GM18861 (cell line): ENCODE data around the gene PTCH2.
"Not testable (repeated sequence)": the region's sequence is repeated elsewhere in the genome, so short reads cannot be mapped to it uniquely, and the experiment has no call there.

ENCODE experiments used
- ATAC-seq: cut with Tn5 transposase; IDR thresholded peaks from one replicate; pipeline ENCODE4 v1.9.1; 2021; ENCODE audit not compliant: unreplicated experiment

PTCH2 gene

DNA sequence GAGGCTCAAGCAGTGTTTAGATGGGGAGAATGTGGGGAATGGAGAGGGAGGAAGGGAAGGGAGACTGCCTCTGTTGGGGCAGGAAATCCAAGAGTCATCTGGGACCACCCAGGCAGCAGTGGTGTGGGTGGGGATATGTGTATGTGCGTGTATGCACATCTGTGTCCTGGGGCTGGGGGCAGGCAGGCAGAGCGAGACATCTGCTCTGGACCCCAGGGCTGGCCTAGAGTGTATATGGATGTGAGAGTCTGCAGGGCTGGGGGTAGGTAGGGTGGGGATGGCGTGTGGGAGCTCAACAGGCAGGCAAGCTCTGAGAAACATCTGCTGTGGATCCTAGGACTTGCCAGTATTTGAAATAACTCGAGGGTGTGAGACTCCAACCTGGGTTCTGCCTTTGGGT, 3.5 kb downstream of the PTCH2 start:
- ATAC-seq: no peak

DNA sequence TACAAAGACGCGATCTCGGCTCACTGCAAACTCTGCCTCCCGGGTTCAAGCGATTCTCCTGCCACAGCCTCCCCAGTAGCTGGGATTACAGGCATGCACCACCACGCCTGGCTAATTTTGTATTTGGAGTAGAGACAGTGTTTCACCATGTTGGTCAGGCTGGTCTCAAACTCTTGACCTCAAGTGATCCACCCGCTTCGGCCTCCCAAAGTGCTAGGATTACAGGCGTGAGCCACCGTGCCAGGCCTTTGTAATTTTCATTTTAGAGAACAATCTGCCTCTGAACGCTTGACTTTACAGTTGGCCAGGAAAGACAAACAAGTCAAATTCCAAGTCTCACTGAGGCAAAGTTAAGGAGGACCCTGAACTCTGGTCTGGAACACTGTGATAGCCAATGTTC, 4.8 kb downstream of the PTCH2 start:
- ATAC-seq: not testable (repeated sequence)

DNA sequence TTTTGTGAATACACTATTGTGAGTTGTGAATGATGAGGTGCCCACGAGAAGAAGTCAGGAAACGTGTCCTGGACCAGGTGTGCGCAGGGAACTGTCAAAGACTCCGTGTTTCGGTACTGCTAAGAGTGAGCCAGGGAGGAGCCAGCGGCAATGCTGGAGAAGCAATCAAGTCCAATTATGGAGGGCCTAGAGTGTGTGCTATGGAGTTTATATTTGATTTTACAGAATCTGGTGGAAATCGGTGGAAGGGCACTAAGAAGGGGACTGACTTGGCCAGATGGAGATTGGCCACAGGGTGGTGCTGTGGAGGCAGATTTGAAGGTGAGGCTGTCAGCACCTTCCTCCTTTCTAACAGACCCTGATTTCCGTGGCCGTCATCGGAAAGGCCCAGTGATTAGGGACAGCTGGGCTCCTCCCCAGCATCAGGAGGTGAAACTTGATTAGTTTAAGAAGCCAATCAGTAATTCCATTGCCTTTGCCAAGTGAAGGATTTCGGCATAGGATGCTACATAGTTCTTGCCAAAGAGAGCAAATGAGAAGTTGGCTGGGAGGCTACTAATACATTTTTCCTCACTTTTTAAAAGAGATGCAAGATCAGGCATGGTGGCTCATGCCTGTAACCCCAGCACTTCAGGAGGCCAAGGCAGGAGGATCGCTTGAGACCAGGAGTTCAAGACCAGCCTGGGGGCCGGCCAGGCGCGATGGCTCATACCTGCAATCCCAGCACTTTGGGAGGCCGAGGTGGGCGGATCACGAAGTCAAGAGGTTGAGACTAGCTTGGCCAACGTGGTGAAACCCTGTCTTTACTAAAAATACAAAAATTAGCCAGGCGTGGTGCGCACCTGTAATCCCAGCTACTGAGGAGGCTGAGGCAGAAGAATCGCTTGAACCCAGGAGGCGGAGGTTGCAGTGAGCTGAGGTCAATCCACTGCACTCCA, 7.0 kb downstream of the PTCH2 start:
- ATAC-seq: peak; percentile 78

DNA sequence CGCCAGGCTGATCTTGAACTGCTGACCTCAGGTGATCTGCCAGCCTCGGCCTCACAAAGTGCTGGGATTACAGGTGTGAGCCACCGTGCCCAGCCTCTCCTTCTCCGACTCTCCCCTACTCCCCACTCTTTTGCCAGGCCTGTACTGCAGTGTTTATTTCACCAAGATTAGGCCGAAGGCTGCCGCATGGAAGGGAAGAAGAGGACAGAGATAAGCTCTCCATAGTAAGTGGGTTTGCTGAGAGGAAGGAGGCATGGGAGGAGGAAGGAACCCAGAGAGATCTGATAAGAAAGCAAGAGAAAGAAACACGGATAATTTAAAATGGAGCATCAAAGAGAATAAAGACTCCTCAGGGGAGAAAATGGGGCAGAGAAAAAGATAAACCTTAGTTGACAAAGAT, 8.7 kb downstream of the PTCH2 start:
- ATAC-seq: no peak

DNA sequence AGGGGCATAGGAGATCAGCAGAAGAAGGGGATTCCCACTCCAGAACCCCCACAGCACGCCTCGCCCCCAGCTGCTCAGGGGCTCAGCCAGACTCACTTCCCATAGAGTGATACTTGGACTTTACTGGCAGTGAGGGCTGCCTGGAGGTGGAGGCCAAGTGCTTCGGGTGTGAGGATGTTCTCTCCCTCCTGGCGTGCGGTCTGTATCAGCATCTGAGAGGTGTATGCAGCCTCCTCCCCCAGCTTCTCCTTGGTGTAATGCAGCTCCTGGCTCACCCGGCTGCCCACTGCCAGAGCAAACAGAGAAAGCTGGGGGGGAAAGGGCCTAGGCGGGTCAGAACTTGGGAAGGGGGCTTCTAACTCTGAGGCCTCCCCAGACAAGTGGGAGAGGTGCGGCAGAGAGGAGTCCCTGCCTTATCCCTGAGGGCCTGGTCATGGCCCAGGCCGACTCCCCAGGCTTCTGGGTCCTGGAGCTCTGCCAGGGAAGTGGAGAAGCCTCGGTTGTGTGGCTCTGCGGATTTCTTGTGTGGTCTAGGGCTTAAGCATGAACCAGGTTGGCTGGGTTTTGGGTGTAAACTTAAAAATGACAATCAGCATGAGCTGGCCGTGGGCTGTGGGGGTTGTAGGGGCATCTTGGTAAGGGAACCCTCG, 10.9 kb downstream of the PTCH2 start:
- ATAC-seq: no peak

DNA sequence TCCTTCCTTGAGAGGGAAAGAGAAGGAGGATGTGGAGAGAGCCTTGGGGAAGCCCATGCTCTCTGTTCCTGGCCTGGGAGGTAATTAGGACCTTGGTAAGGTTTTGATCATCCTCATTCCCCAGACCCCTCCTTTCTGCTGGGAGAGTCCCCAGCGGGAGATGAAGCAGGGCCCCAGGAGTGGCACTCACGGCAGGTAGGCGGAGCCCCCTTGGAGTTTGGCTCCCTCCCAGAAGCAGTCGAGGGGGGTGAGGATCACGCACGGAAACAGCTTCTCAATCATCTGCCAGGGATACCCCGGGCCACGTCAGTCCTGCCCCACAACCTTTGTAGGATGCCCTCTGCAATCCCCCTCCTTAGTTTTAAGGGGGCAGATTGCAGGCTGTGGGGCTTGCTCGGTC, 11.5 kb downstream of the PTCH2 start:
- no peak for ATAC-seq

DNA sequence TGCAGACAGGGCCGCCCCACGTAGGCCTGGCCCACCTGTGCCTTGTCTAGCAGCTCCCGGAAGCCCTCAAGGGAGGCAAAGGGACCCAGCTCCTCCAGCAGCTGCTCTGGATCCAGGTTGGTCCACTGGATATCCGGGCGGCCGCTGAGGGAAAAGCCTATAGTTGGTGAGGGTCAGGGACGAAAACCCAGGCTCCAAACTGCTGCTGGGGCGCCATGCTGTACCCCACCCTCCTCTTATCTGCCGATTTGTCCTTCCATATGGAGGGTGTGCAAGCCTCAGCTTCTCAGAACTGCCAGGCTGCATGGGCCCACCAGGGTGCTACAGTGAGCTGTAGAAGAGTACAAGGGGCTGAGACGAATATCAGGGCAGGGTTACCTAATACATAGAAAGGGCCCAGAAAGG, 12.2 kb downstream of the PTCH2 start:
- ATAC-seq: no peak

DNA sequence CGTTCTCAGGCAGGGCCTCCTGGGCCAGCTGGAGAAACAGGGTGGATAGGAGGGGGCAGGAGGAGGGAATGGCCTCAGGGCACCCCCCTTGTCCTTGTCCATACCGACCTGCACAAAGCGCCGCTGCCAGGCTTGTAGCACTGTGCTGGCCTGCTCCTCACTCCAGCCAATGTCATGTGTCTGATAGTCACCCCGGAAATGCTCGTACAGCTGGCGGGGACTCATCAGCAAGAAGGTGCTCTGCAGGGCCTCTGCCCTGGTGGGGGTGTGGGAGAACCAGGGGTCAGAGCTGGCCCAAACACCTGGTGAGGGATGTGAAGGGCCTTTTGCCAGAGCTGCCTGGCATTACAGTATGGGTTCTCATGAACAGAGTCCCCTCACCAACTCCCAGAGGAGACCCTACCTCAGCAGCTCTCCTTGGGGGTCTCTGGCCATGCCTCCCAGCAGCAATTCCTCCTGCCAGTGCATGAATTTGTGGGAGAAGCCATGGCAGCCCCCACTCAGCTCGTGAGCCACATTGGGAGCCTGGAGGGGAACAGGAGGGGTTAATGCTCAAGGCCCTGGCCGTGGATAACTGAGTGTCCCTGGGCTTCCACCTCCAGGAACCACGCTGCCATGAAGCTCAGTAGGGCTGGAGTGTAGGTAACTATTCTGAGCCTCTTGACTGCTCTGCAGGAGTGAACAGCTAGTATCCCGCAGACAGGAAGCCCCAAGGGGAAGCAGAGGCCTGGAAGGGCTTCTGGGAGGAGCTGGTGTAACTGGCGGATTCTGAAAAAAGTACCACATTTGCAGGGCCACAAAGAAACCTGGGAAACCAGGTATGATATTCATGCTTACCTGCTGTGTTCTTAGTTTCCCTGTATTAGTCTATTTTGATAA, 13.3 kb downstream of the PTCH2 start:
- ATAC-seq: no peak

DNA sequence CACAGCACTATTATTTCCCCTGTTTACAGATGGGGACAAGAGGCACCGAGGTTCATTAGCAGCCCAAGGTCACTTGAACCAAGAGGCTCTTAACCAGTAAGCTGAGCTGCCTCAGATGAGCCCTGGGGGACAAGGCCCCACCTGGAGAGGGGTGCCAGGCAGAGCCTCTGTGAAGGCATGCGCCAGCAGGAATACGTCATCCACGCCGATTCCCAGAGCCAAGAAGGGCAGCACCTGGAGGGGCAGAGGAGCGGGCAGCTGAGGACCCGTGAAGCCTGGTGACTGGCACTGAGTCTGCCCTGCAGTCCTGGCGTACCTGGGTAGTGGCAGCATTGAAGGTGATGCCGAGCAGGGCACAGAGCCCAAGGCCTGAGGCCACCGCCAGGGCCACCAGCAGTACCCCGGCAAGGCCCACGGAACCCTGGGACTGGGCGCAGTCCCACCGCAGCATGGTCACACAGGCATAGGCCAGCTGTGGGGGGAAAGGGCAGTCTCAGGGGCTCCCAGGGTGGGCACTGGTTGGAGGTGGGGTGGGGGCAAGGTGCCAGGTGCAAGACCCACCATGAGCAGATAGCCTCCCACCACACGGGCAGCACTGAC, 14.1 kb downstream of the PTCH2 start:
- no peak for ATAC-seq

DNA sequence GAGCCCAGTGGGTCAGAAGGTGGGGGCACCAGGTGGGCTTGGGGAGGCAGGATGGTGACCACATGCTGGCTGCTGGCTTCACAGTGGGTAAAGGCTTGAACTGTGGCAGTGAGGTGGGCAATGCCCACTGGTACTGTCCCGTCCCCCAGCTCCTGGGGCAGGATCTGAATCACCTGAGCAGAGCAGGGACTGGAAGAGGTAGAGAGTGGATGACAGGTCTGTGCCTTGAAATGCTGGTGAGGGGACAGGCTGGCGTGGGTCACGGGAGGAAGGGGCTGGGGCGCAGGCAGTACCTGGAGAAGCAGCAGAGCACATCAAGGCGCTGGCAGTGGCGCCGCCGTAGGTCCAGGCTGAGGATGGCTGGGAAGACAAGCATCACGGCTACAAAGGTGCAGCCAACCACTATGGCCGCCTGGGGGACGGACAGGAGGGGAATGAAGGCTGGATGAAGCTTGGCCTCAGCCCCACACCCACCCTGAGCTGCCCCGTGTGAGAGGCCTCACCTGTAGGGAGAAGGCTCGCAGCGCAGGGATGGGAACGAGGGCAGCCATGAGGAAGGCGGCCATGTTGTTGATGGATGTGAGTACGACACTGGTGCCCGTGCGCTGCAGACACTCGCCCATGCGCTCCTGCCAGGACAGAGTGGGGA, 14.9 kb downstream of the PTCH2 start:
- ATAC-seq: no peak

DNA sequence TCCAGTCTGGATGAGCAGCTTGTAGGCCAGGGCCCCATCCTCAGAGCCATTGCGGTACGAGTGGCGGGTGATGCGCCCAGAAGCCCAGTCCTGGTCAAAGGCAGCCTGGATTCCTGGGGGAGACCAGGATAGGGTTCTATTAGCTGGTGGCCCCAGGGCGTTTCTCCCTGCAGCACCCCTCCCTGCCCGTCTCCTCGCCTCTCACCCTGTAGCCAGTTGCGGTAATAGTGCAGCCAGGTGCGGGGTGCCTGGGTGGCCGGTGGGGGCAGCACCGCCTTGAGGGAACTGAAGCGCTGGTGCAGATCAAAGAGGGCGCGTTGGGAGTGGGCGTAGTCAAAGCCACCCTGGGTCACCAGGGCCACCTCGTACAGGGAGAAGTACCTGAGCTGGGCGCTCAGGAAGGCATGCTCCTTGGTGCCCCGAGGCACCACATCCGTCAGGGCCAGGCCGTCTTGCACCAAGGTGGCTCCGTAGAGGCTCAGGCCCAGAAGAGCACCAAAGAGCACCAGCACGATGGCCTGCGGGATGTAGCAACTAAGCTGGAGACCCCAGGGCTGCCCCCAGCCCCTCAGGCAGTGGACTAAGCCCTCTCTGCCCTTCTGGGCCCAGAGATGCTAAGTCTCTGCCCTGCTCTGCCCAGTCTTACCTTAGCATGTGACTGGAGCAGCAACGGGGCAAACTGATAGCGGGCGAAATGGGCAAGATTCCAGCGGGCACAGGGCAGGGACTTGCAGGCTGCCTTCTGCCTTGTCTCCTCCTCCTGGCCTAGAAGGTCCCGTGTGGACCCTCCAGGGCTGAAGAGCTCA, 15.7 kb downstream of the PTCH2 start:
- ATAC-seq: no peak

DNA sequence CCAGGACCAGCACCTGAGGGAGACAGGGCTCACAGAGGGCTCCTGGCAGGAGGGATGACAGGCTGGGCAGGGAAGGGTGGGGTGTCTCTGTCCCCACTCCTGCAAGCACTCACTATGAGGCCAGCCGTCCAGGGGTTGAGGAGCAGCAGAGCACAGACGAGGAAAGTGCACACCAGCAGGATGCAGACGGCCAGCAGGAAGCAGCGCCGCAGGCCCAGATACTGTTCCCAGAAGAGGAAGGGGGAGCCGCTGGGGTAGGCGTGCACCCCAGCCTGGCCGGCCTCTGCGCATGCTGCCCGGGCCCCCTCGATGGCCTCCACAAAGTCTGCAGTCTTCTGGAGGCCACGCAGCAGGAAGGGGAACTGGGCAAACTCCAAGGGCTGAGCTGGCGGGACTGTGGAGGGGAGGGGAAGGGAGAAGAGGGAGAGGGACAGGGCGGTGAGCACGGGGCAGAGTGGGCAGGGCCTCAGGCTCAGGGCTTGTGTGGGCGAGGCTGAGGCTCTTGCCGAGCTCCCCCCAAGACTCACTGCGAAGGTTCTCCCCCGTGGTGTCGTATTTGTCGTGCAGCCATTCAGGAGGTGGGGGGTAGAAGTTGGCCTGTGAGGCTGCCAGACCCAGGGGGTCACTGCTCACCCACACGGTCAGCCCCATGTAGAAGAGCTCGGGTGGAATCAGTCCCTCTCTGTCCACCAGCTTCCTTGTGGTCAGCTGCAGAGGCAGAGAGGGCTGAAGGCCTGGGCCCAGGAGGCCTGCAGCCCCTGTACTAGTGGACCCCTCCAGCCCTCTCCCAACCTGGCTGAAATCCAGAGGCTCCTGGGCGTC, 16.5 kb downstream of the PTCH2 start:
- ATAC-seq: no peak

DNA sequence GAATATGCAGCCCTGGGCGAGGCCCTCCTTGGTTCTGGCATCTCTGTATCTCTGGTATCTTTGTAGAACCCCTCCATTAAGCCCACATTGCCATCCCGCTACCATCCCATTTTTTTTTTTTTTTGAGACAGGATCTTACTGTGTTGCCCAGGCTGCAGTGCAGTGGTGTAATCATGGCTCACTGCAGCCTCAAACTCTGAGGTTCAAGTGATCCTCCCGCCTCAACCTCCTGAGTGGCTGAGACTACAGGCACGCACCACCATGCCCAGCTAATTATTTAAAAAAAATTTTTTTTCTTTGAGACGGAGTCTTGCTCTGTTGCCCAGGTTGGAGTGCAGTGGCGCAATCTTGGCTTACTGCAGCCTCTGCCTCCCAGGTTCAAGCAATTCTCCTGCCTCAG, 18.7 kb downstream of the PTCH2 start:
- ATAC-seq: not testable (repeated sequence)

DNA sequence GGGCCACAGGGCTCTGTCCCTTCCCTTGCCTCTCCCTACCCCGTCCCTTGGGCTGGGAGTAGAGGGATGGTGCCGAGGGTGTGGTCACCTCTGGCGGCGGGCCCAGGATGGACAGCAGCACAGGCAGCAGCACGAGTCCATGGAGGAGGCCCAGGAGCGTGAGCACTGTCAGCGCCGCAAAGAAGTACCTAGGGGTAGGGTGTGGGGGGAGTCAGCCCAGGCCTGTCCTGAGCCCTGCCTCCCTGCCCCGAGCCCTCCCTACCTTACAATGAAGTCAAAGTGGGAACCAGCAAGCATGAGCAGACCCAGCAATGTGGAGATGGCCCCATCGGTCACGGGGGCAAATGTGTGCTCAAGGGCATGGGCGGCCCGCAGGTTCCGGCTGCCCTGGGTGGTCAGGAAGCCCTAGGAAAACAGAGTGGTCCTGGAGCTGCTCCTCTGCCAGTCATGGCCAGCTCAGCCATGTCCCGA, 20.0 kb downstream of the PTCH2 start:
- ATAC-seq: no peak

DNA sequence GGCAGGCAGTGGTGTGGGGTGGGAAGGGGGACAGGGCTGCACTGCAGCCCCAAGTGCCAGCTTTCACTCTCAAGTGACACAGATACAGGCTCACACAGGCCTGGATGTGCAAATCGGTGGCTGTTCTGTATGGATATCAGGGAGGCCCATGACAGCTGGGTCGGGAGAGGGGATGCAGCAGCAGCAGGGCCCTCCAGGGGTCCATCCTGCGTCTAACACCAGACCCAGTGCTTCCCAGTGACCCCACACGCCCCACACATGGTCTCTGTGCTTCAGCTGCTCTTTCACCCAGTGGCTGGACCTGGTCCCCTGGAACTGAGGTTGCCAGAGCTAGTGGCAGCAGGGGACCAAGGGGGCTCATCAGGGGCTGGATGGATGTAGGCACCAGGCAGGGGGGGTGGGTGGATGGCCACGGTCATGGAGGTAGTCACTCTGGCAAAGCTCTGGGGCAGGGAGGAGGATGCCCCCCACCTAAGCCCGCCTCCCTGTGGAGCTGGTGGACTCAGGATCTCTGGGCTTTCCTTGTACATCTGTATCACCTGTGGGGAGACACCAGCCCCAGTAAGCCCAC, 20.8 kb downstream of the PTCH2 start:
- no peak for ATAC-seq

DNA sequence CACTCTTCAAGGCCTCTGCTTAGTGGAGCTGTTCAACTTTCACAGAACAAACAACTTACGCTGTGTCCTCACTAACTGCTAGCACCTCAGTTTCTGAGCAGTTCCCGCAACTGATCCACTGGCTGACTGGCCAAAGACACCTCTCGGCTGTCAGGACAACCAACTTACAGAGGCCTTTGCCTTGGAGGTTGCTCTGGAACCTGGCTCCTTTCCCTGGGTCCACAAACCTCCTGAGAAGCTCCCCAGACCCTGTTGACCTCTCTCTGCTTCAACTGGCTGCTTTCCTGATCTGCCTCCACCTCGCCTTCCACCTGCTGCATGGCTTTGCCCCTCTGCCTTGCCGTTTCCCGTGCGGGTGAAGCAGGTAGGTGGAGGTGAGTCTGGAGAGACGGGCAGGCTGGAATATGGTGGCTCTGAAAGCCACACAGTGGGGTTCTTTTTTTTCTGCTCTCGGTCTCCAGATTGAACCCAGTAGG, 21.8 kb downstream of the PTCH2 start:
- no peak for ATAC-seq

DNA sequence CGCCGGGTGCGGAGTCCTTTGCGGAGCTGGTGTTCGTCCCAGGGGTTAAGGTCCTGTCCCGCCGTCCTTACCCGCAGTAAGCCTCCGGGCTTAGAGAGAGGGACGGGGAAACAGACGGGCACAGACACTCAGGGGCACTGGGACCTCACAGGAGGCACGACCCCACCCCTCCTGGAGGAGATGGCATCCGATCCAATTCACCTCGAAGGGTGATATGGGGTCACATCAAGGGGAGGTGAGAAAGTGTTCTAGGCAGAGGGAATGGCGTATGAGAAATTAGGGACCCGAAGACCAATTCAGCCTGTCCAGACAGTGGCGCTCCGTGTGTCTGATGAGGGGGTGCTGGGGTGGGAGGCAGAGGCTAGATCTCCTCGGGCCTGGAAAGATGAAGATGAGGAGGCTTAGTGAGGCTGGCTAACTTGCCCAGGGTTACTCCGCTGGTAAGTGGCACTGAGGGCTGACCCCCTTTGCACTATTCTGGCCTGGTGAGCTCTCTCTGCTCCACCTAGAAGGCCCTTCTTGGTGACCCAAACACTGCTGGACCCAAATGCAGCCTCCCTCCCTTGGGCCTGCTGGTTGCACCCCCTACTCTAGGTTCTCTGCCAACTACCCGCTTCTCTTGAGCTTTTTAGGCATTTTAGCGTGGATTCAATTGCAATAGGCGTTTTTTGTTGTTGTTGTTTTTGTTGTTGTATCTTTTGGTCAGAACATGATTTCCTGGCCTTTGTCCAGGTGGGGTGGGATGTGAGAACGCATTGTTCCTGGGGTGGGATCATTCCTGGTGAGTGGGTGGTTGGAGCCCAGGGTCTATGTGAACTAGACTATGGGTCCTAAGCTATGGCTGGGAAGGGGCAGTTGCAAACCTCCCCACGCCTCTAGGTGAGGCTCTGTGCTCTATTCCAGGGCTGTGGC, 22.5 kb downstream of the PTCH2 start:
- no peak for ATAC-seq
